HUES6 (cell line): ENCODE measurements around the gene GATA1.

Source experiments
- H3K27ac ChIP-seq: 2 replicates; pipeline ENCODE4 v1.7.0; 2013; ENCODE audit warnings: low read depth, mild to moderate bottlenecking, low read length, inconsistent platforms
- H3K27me3 ChIP-seq: 2 replicates; pipeline ENCODE4 v1.6.1; 2013; ENCODE audit warnings: low read length; ENCODE audit not compliant: control insufficient read depth, insufficient read depth
- H3K36me3 ChIP-seq: 2 replicates; pipeline ENCODE4 v1.6.1; 2013; ENCODE audit warnings: low read length; ENCODE audit not compliant: control insufficient read depth, insufficient read depth
- H3K4me1 ChIP-seq: 2 replicates; pipeline ENCODE4 v1.6.1; 2013; ENCODE audit warnings: low read length; ENCODE audit not compliant: control insufficient read depth, insufficient read depth
- H3K4me3 ChIP-seq: 2 replicates; pipeline ENCODE4 v1.5.1; 2013; ENCODE audit warnings: low read depth, low read length
- H3K9ac ChIP-seq: one replicate; pipeline ENCODE4 v1.6.1; 2013; ENCODE audit warnings: mild to moderate bottlenecking, low read length
- H3K9me3 ChIP-seq: 2 replicates; pipeline ENCODE4 v1.6.1; 2013; ENCODE audit warnings: low read depth, low read length; ENCODE audit not compliant: control insufficient read depth, insufficient read depth

GATA1 gene

DNA sequence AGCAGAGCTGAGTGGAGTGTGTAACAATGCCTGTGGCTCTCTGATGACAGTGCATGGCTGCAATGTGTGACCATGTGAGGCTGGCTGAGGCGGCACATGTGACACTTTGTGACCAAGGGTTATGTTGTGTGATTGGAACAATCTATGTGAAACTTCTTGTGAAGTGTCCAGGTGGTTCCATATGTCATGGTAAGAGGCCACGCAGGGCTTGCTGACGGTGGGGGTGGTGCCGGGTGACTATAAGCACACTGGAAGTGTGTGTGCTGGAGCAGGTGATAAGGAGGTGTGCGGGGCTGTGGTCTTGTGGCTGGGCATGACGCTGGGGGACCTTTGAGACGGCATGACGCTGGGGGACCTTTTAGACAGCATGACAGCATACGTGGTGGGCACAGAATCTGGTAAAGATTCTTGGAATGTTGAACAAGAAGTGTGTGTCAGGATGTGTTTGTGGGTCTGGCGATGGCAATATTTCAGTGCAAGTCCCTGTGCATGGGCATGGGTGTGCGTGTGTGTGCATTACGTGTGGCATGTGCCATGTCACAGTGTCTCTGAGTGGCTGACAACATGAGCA lies 8.0 kb downstream of the GATA1 start:
- Histone ChIP-seq H3K9ac (no peak overlapping the region), H3K9me3 (peaks cover 13% of the 10 kb centered on the region; the same call in 1 of the 2 replicates), H3K27ac (no peak overlapping the region), H3K27me3 (no peaks in the 10 kb centered on the region), H3K4me3 (no peak overlapping the region), H3K36me3 (no peaks in the 10 kb centered on the region), H3K4me1 (peaks cover 6% of the 10 kb centered on the region; the same call in 1 of the 2 replicates)

DNA sequence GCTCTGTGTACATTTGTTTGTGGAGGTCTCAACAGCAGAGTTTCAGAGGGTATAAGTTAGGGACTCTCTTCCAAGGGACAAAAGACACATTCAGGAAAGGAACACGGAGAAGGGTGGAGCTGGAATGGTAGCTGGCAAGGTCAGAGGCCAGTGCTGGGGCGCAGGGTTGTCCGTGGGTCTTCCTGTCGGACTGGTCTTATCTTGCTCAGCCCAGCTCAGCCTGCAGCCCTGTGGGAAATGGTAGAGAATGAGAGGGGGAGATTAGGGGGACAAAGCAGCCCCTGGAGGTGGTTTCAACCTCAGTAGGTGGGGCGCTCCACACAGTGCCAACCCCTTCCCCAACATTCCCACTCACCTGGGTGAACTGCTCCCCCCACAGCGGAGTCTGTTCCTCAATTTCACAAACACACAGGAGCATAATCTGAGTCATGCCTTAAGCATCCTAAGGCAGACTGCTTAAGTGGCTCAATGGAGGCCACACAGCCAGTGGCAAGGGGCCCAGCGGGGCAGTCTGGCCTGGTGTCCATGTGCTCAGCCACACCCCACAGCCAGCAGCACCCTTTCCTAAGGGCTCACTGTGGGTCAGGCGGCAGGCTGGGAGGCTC lies 8.6 kb downstream of the GATA1 start:
- Histone ChIP-seq H3K4me3 (no peak overlapping the region), H3K9me3 (peaks cover 13% of the 10 kb centered on the region; the same call in 1 of the 2 replicates), H3K36me3 (no peaks in the 10 kb centered on the region), H3K9ac (no peak overlapping the region), H3K27me3 (no peaks in the 10 kb centered on the region), H3K4me1 (peaks cover 6% of the 10 kb centered on the region; the same call in 1 of the 2 replicates), H3K27ac (no peak overlapping the region)

DNA sequence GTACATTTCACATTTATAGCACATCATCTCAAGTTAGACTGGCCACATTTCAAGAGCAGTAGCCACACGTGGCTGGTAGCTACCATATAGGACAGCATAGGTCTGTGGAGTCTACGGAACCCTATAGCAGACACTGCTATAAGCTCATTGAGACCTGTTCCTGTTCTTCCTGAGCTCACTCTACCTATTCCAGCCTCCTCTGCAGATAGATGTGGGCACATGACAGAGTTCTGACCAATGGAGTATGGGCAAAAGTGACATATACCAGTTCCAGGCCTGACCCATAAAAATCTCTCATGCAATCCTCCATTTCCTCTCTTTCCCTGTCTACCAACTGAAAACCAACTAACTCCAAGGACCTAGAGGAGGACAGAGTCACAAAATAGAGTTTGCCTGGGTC lies 11.9 kb downstream of the GATA1 start:
- H3K27ac ChIP-seq, result no peak overlapping the region
- H3K4me1 ChIP-seq, result peaks cover 6% of the 10 kb centered on the region; the same call in 1 of the 2 replicates
- H3K36me3 ChIP-seq, result peaks cover 3% of the 10 kb centered on the region
- no peak overlapping the region for H3K9ac ChIP-seq
- peaks cover 7% of the 10 kb centered on the region; the same call in 1 of the 2 replicates for H3K9me3 ChIP-seq
- no peak overlapping the region for H3K4me3 ChIP-seq
- no peaks in the 10 kb centered on the region for H3K27me3 ChIP-seq

- Histone ChIP-seq H3K4me1 (no peaks in the 10 kb centered on the region; the same call in 1 of the 2 replicates), H3K9ac (peak overlapping the region; percentile 98), H3K36me3 (peaks cover 15% of the 10 kb centered on the region), H3K9me3 (peaks cover 13% of the 10 kb centered on the region; the same call in 1 of the 2 replicates), H3K27ac (peak overlapping the region; percentile 98), H3K27me3 (no peaks in the 10 kb centered on the region), H3K4me3 (peak overlapping the region; percentile 89)
Measured at GRCh38 chrX:48800574-48801279, 14.3 kb downstream of the GATA1 start.

DNA sequence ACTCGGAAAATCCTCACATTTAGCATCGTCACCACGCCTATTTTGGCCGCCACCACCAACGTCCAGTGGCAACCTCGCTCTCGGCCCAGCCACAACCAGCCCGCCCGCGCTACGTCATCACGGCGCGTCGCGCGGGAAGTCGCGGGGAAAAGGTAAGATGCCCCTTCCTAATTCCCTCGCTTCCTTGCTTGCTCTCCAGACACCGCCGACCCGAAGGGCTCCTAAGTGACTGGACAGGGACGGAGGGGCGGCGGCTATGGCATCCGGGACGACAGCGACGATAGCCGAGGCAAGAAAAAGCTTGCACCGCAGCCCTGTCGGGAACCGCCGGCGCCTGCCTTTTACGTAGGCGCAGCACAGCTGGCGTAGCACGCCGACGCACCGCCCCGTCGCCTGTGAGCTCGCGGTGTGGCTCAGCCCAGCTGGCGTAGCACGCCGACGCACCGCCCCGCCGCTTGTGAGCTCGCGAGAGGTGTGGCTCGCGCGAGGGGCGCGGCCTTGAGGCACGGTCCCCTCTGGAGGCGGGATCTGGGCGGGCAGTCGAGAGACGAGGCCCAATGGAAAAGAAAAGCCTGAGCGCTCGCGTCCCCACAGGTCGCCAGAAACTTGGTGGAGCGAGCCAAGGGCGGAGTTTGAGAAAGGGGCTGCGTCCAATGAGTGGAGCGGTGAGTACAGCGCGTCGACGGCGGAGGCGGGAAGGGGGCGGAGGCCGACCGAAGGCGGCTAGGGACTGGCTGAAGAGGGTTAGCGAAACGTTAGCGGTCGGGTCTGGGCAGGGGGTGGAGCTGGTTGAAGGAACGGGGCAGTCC lies 15.1 kb downstream of the GATA1 start, which contains the start of gene HDAC6:
HDAC6 (plus strand) TSS at position 788 of the 809 bp plus-strand sequence. CDS start 626 bp downstream, outside the sequence.
- H3K9me3 ChIP-seq, result peaks cover 13% of the 10 kb centered on the region; the same call in 1 of the 2 replicates
- H3K9ac ChIP-seq, result peak within 1 kb of the TSS; percentile 98
- H3K4me1 ChIP-seq, result no peaks in the 10 kb centered on the region; the same call in 1 of the 2 replicates
- peak within 1 kb of the TSS; percentile 98 for H3K27ac ChIP-seq
- H3K27me3 ChIP-seq, result no peaks in the 10 kb centered on the region
- H3K4me3 ChIP-seq, result peak within 1 kb of the TSS; percentile 89
- H3K36me3 ChIP-seq, result peaks cover 22% of the 10 kb centered on the region

- peak overlapping the region; percentile 82 for H3K27ac ChIP-seq
- no peaks in the 10 kb centered on the region; the same call in 1 of the 2 replicates for H3K4me1 ChIP-seq
- H3K9ac ChIP-seq, result peak overlapping the region; percentile 91
- H3K4me3 ChIP-seq, result peak overlapping the region; percentile 85
- H3K27me3 ChIP-seq, result no peaks in the 10 kb centered on the region
- peaks cover 22% of the 10 kb centered on the region for H3K36me3 ChIP-seq
- peaks cover 13% of the 10 kb centered on the region; the same call in 1 of the 2 replicates for H3K9me3 ChIP-seq
Measured at GRCh38 chrX:48802089-48802904, 15.9 kb downstream of the GATA1 start.

DNA sequence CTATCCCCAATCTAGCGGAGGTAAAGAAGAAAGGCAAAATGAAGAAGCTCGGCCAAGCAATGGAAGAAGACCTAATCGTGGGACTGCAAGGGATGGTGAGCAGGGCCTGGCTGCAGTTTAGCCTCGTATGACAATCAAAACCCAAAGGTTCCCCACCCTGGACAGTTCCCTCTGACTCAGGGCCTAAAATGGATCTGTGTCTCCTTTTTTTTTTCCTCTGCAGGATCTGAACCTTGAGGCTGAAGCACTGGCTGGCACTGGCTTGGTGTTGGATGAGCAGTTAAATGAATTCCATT lies 16.5 kb downstream of the GATA1 start:
- Histone ChIP-seq H3K36me3 (peaks cover 22% of the 10 kb centered on the region), H3K9ac (peak overlapping the region; percentile 50), H3K9me3 (peaks cover 13% of the 10 kb centered on the region; the same call in 1 of the 2 replicates), H3K27ac (no peak overlapping the region), H3K27me3 (no peaks in the 10 kb centered on the region), H3K4me1 (no peaks in the 10 kb centered on the region; the same call in 1 of the 2 replicates), H3K4me3 (peak overlapping the region; percentile 85)

DNA sequence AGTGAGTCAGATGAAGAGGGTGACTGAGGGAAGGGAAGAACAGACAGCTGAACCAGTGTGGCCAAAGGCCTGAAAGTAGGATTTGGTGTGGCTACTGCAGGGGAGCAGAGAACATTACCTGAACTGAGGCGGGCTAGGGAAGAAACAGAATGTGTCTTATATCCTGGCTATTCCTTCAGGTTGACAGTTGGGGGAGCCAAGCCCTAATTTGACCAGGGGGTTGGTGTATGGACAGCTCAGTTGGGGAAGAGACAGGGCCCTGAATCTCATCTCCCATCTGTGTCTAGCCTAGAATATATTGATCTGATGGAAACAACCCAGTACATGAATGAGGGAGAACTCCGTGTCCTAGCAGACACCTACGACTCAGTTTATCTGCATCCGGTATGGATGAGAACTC lies 19.7 kb downstream of the GATA1 start:
- no peaks in the 10 kb centered on the region for H3K27me3 ChIP-seq
- no peak overlapping the region for H3K4me3 ChIP-seq
- no peak overlapping the region for H3K9ac ChIP-seq
- peaks cover 27% of the 10 kb centered on the region for H3K36me3 ChIP-seq
- H3K4me1 ChIP-seq, result no peaks in the 10 kb centered on the region
- no peak overlapping the region for H3K27ac ChIP-seq
- H3K9me3 ChIP-seq, result peaks cover 9% of the 10 kb centered on the region; the same call in 1 of the 2 replicates

- Histone ChIP-seq H3K9me3 (peaks cover 24% of the 10 kb centered on the region; the same call in 1 of the 2 replicates), H3K36me3 (peaks cover 32% of the 10 kb centered on the region), H3K9ac (no peak overlapping the region), H3K27me3 (no peaks in the 10 kb centered on the region), H3K4me1 (no peaks in the 10 kb centered on the region; the same call in 1 of the 2 replicates), H3K4me3 (no peak overlapping the region), H3K27ac (no peak overlapping the region; the same call in 1 of the 2 replicates)
Measured at GRCh38 chrX:48813644-48814043, 27.3 kb downstream of the GATA1 start.

GRCh38 chrX:48814722-48815121 lies 28.3 kb downstream of the GATA1 start:
- H3K4me3 ChIP-seq, result no peak overlapping the region
- no peak overlapping the region for H3K9ac ChIP-seq
- peaks cover 29% of the 10 kb centered on the region; the same call in 1 of the 2 replicates for H3K9me3 ChIP-seq
- H3K4me1 ChIP-seq, result no peaks in the 10 kb centered on the region; the same call in 1 of the 2 replicates
- H3K36me3 ChIP-seq, result peaks cover 36% of the 10 kb centered on the region
- no peaks in the 10 kb centered on the region for H3K27me3 ChIP-seq
- no peak overlapping the region for H3K27ac ChIP-seq
